GM12872 (cell line): ENCODE data around the gene BLM.

Experiments
- CTCF ChIP-seq: IDR thresholded peaks from 3 replicates; pipeline ENCODE4 v1.5.1; 2011; ENCODE audit warnings: low read depth, mild to moderate bottlenecking, low read length, moderate library complexity; ENCODE audit not compliant: insufficient read depth

BLM gene

GRCh38 chr15:90789462-90789861 is 72.3 kb downstream of the BLM start:
- no peak for TF ChIP-seq CTCF

GRCh38 chr15:90790057-90790456 is 72.9 kb downstream of the BLM start:
- no peak for TF ChIP-seq CTCF

- TF ChIP-seq CTCF, result no peak
Observed at GRCh38 chr15:90790561-90790960, 73.4 kb downstream of the BLM start.

GRCh38 chr15:90794538-90794937 is 77.4 kb downstream of the BLM start:
- no peak for TF ChIP-seq CTCF

- no peak for TF ChIP-seq CTCF
Observed at GRCh38 chr15:90799639-90800170, 82.6 kb downstream of the BLM start.

- TF ChIP-seq CTCF, result no peak
Observed at GRCh38 chr15:90801803-90802202, 84.7 kb downstream of the BLM start.

GRCh38 chr15:90807074-90807785 is 90.1 kb downstream of the BLM start:
- no peak for TF ChIP-seq CTCF
